ENCODE data around the gene RHOC.

Gene RHOC

DNA sequence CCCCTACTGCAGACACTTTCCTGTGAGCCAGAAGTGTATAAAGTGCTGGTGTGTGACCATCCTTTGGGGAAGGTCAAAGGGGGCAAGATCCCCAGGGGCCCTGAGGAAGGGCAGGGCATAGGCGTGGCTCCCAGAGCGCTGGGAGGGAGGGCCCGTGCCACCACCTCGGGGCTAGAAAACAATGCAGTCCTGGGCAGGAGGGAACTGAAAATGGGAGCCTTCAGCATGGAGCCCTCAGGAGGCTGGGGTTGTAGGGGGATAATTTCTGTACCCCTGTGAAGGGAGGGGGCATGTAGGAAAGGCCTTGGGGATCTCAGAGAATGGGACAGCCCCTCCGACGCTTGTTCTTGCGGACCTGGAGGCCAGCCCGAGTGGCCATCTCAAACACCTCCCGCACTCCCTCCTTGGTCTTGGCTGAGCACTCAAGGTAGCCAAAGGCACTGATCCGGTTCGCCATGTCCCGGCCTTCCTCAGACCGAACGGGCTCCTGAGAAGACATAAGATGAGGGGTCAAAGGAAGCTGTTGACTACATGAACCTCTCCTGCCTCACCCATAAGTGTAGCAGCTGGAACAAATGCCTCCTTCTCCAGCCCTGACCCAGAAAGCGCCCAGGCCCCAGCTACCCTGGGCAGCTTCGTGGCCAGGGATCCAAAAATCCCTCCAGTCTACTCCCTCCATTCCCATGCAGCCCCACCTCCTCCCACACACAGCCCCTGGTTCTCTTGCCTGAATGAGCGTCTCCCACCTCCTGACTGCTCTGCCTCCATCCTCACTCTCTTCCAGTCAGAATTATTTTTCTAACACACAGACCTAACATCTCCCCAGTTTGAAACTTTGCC is 5.5 kb downstream of the RHOC start:
- peaks cover 0 to 72% of the 10 kb centered on the region in 2 experiments; a peak in 1 of 3 replicates for H3K36me3 ChIP-seq (ENCODE audit: control insufficient read depth in 2 of 2, insufficient read depth in 1 of 2, low read length in 2 of 2)
- H3K4me1 ChIP-seq (ENCODE audit: control insufficient read depth, insufficient read depth, low read length): peaks cover 21% of the 10 kb centered on the region
- ChIA-PET CTCF (interaction anchor here (0.6 to 2.0 kb wide), 4 partner anchors 14 to 477 kb away, joined by 3 to 12 read pairs (median 4); partner anchors contain the start of genes MOV10 and PPM1J), POLR2A (interaction anchor here (0.9 to 9.8 kb wide), 6 partner anchors 12 to 306 kb away, joined by 3 to 91 read pairs (median 6); partner anchors contain the start of genes CAPZA1, CTTNBP2NL, MOV10 and ST7L)
- peak overlapping the region; percentile 53 for H3K27ac ChIP-seq (ENCODE audit: extremely low read depth, low read depth, low read length)
- no peaks in the 10 kb centered on the region for H3K9me3 ChIP-seq (ENCODE audit: control insufficient read depth, insufficient read depth, low read depth, low read length)
- H3K4me3 ChIP-seq (ENCODE audit: low read depth, low read length): no peak overlapping the region
- no peak for TF ChIP-seq ZNF174 (tag by site-specific recombination; IDR thresholded peaks at IDR 0.05)
- TF ChIP-seq ZBTB20 (tag by site-specific recombination; IDR thresholded peaks at IDR 0.05): peak; percentile 12
- TF ChIP-seq TRIM28 (IDR thresholded peaks at IDR 0.05; ENCODE audit: borderline replicate concordance, low read length): 0 out of 2 replicates have a peak, but pooled peaks have one; percentile 1
- TF ChIP-seq ZNF221 (tag by site-specific recombination; IDR thresholded peaks at IDR 0.05; ENCODE audit: borderline replicate concordance): no peak
- TF ChIP-seq PRDM1 (tag by site-specific recombination; IDR thresholded peaks at IDR 0.05): no peak
- peak; percentile 32; the same call in 1 of the 2 replicates for TF ChIP-seq SP2 (tag by site-specific recombination; IDR thresholded peaks at IDR 0.05)
- TF ChIP-seq ZNF423 (tag by site-specific recombination; IDR thresholded peaks at IDR 0.05): no peak
- TF ChIP-seq, protein P1, sequence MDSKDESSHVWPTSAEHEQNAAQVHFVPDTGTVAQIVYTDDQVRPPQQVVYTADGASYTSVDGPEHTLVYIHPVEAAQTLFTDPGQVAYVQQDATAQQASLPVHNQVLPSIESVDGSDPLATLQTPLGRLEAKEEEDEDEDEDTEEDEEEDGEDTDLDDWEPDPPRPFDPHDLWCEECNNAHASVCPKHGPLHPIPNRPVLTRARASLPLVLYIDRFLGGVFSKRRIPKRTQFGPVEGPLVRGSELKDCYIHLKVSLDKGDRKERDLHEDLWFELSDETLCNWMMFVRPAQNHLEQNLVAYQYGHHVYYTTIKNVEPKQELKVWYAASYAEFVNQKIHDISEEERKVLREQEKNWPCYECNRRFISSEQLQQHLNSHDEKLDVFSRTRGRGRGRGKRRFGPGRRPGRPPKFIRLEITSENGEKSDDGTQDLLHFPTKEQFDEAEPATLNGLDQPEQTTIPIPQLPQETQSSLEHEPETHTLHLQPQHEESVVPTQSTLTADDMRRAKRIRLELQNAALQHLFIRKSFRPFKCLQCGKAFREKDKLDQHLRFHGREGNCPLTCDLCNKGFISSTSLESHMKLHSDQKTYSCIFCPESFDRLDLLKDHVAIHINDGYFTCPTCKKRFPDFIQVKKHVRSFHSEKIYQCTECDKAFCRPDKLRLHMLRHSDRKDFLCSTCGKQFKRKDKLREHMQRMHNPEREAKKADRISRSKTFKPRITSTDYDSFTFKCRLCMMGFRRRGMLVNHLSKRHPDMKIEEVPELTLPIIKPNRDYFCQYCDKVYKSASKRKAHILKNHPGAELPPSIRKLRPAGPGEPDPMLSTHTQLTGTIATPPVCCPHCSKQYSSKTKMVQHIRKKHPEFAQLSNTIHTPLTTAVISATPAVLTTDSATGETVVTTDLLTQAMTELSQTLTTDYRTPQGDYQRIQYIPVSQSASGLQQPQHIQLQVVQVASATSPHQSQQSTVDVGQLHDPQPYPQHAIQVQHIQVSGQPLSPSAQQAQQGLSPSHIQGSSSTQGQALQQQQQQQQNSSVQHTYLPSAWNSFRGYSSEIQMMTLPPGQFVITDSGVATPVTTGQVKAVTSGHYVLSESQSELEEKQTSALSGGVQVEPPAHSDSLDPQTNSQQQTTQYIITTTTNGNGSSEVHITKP (tag by site-specific recombination; IDR thresholded peaks at IDR 0.05): no peak
- no peak for TF ChIP-seq BCL11A (tag by site-specific recombination; IDR thresholded peaks at IDR 0.05; ENCODE audit: low read depth)
- no peak for TF ChIP-seq SCRT2 (tag by site-specific recombination; IDR thresholded peaks at IDR 0.05)
- no peak for TF ChIP-seq ZNF404 (tag by site-specific recombination; IDR thresholded peaks at IDR 0.05)
- no peak for TF ChIP-seq ZNF654 (tag by site-specific recombination; IDR thresholded peaks at IDR 0.05; ENCODE audit: low read depth)
- peak; percentile 57 for TF ChIP-seq EGR2 (tag by site-specific recombination; IDR thresholded peaks at IDR 0.05; ENCODE audit: low read depth)
- no peak for TF ChIP-seq HOXD13 (CRISPR knock-in tag; IDR thresholded peaks at IDR 0.05; ENCODE audit: borderline replicate concordance)
- TF ChIP-seq IKZF3 (tag by site-specific recombination; IDR thresholded peaks at IDR 0.05): peak; percentile 6; the same call in 1 of the 2 replicates
- TF ChIP-seq ZNF600 (tag by site-specific recombination; IDR thresholded peaks at IDR 0.05): peak; percentile 48; the same call in 1 of the 2 replicates
- TF ChIP-seq ZNF777 (tag by site-specific recombination; IDR thresholded peaks at IDR 0.05; ENCODE audit: borderline replicate concordance): no peak
- TF ChIP-seq ZFHX2 (tag by site-specific recombination; conservative IDR thresholded peaks at IDR 0.05): peak; percentile 87
- TF ChIP-seq, protein P2, sequence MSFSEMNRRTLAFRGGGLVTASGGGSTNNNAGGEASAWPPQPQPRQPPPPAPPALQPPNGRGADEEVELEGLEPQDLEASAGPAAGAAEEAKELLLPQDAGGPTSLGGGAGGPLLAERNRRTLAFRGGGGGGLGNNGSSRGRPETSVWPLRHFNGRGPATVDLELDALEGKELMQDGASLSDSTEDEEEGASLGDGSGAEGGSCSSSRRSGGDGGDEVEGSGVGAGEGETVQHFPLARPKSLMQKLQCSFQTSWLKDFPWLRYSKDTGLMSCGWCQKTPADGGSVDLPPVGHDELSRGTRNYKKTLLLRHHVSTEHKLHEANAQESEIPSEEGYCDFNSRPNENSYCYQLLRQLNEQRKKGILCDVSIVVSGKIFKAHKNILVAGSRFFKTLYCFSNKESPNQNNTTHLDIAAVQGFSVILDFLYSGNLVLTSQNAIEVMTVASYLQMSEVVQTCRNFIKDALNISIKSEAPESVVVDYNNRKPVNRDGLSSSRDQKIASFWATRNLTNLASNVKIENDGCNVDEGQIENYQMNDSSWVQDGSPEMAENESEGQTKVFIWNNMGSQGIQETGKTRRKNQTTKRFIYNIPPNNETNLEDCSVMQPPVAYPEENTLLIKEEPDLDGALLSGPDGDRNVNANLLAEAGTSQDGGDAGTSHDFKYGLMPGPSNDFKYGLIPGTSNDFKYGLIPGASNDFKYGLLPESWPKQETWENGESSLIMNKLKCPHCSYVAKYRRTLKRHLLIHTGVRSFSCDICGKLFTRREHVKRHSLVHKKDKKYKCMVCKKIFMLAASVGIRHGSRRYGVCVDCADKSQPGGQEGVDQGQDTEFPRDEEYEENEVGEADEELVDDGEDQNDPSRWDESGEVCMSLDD (tag by site-specific recombination; IDR thresholded peaks at IDR 0.05): no peak
- TF ChIP-seq ZNF610 (tag by site-specific recombination; IDR thresholded peaks at IDR 0.05; ENCODE audit: borderline replicate concordance): no peak
- TF ChIP-seq, protein P3, sequence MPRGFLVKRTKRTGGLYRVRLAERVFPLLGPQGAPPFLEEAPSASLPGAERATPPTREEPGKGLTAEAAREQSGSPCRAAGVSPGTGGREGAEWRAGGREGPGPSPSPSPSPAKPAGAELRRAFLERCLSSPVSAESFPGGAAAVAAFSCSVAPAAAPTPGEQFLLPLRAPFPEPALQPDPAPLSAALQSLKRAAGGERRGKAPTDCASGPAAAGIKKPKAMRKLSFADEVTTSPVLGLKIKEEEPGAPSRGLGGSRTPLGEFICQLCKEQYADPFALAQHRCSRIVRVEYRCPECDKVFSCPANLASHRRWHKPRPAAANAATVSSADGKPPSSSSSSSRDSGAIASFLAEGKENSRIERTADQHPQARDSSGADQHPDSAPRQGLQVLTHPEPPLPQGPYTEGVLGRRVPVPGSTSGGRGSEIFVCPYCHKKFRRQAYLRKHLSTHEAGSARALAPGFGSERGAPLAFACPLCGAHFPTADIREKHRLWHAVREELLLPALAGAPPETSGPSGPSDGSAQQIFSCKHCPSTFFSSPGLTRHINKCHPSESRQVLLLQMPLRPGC (tag by site-specific recombination; IDR thresholded peaks at IDR 0.05): peak; percentile 49; the same call in 1 of the 2 replicates
- TF ChIP-seq ZSCAN23 (tag by site-specific recombination; IDR thresholded peaks at IDR 0.05): no peak
- no peak for TF ChIP-seq ZNF266 (tag by site-specific recombination; IDR thresholded peaks at IDR 0.05; ENCODE audit: low read depth)
- no peak for TF ChIP-seq SCRT1 (tag by site-specific recombination; IDR thresholded peaks at IDR 0.05; ENCODE audit: borderline replicate concordance)
- TF ChIP-seq ZIC2 (tag by site-specific recombination; IDR thresholded peaks at IDR 0.05): no peak
- TF ChIP-seq SP7 (tag by site-specific recombination; IDR thresholded peaks at IDR 0.05): no peak
- no peak for TF ChIP-seq RBAK (tag by site-specific recombination; IDR thresholded peaks at IDR 0.05)
- TF ChIP-seq ZNF121 (tag by site-specific recombination; IDR thresholded peaks at IDR 0.05): no peak
- TF ChIP-seq ZNF514 (tag by site-specific recombination; IDR thresholded peaks at IDR 0.05): no peak
- peak; percentile 34; the same call in 1 of the 2 replicates for TF ChIP-seq ZBTB48 (tag by site-specific recombination; IDR thresholded peaks at IDR 0.05)
- no peak for TF ChIP-seq ZNF621 (tag by site-specific recombination; IDR thresholded peaks at IDR 0.05)
- TF ChIP-seq ZNF48 (tag by site-specific recombination; IDR thresholded peaks at IDR 0.05): no peak

All from HEK293 (cell line).